Measurements from ENCODE around the gene WHRN.

Gene WHRN

GRCh38 chr9:114362394-114362793 is 142.9 kb downstream of the WHRN start:
- Histone ChIP-seq H3K27ac (ENCODE audit: low read depth, low read length) (no peak overlapping the region), H3K4me3 (ENCODE audit: insufficient read depth, low read length, poor library complexity, severe bottlenecking) (no peak overlapping the region), H3K9me3 (ENCODE audit: insufficient read depth, low read length) (no peaks in the 10 kb centered on the region), H3K36me3 (ENCODE audit: low read length) (peaks cover 38% of the 10 kb centered on the region), H3K9ac (ENCODE audit: low read length) (no peak overlapping the region), H3F3A (ENCODE audit: insufficient read depth) (peaks cover 17% of the 10 kb centered on the region), H4K20me1 (ENCODE audit: low read depth, low read length) (no peaks in the 10 kb centered on the region), H3K79me2 (ENCODE audit: insufficient read depth, low read length) (no peaks in the 10 kb centered on the region), H2AFZ (ENCODE audit: low read depth, low read length, severe bottlenecking) (no peak overlapping the region), H3K27me3 (ENCODE audit: low read length) (no peaks in the 10 kb centered on the region), H3K4me2 (ENCODE audit: low read depth, low read length, poor library complexity, severe bottlenecking) (no peak overlapping the region), H3K9me2 (replicated peaks; ENCODE audit: insufficient read depth, low read length) (no peaks in the 10 kb centered on the region)
- TF ChIP-seq CTCF (IDR thresholded peaks at IDR 0.05; ENCODE audit: insufficient read depth, low read length, poor library complexity, severe bottlenecking) = no peak
- TF ChIP-seq EZH2phosphoT487 (conservative IDR thresholded peaks at IDR 0.05; ENCODE audit: low read length) = no peak

GRCh38 chr9:114361542-114361941 is 143.7 kb downstream of the WHRN start:
- Histone ChIP-seq H3F3A (ENCODE audit: insufficient read depth) (peaks cover 8% of the 10 kb centered on the region), H4K20me1 (ENCODE audit: low read depth, low read length) (no peaks in the 10 kb centered on the region), H3K79me2 (ENCODE audit: insufficient read depth, low read length) (no peaks in the 10 kb centered on the region), H3K4me2 (ENCODE audit: low read depth, low read length, poor library complexity, severe bottlenecking) (no peak overlapping the region), H3K9ac (ENCODE audit: low read length) (no peak overlapping the region), H3K27me3 (ENCODE audit: low read length) (no peaks in the 10 kb centered on the region), H3K9me2 (replicated peaks; ENCODE audit: insufficient read depth, low read length) (no peaks in the 10 kb centered on the region), H3K27ac (ENCODE audit: low read depth, low read length) (no peak overlapping the region), H3K4me3 (ENCODE audit: insufficient read depth, low read length, poor library complexity, severe bottlenecking) (no peak overlapping the region), H3K36me3 (ENCODE audit: low read length) (peaks cover 40% of the 10 kb centered on the region), H2AFZ (ENCODE audit: low read depth, low read length, severe bottlenecking) (no peak overlapping the region), H3K9me3 (ENCODE audit: insufficient read depth, low read length) (no peaks in the 10 kb centered on the region)
- TF ChIP-seq EZH2phosphoT487 (conservative IDR thresholded peaks at IDR 0.05; ENCODE audit: low read length) (no peak), CTCF (IDR thresholded peaks at IDR 0.05; ENCODE audit: insufficient read depth, low read length, poor library complexity, severe bottlenecking) (no peak)

GRCh38 chr9:114359801-114360200 is 145.5 kb downstream of the WHRN start:
- Histone ChIP-seq H3K4me2 (ENCODE audit: low read depth, low read length, poor library complexity, severe bottlenecking) (no peak overlapping the region), H2AFZ (ENCODE audit: low read depth, low read length, severe bottlenecking) (no peak overlapping the region), H3K27ac (ENCODE audit: low read depth, low read length) (no peak overlapping the region), H4K20me1 (ENCODE audit: low read depth, low read length) (no peaks in the 10 kb centered on the region), H3K36me3 (ENCODE audit: low read length) (peaks cover 31% of the 10 kb centered on the region), H3F3A (ENCODE audit: insufficient read depth) (no peaks in the 10 kb centered on the region), H3K9ac (ENCODE audit: low read length) (no peak overlapping the region), H3K79me2 (ENCODE audit: insufficient read depth, low read length) (no peaks in the 10 kb centered on the region), H3K4me3 (ENCODE audit: insufficient read depth, low read length, poor library complexity, severe bottlenecking) (no peak overlapping the region), H3K9me3 (ENCODE audit: insufficient read depth, low read length) (no peaks in the 10 kb centered on the region), H3K9me2 (replicated peaks; ENCODE audit: insufficient read depth, low read length) (no peaks in the 10 kb centered on the region), H3K27me3 (ENCODE audit: low read length) (no peaks in the 10 kb centered on the region)
- no peak for TF ChIP-seq CTCF (IDR thresholded peaks at IDR 0.05; ENCODE audit: insufficient read depth, low read length, poor library complexity, severe bottlenecking)
- no peak for TF ChIP-seq EZH2phosphoT487 (conservative IDR thresholded peaks at IDR 0.05; ENCODE audit: low read length)
